K562 (cell line): Measurements from ENCODE around the gene GPHN. TPM values are rescaled to one million over a fixed set of nuclear protein-coding genes. Genes with fewer than 3 reads are reported as not detected.

Experiments
- ATAC-seq: fragments of 200-7000 bp; cut with Tn5 transposase; 3 replicates; pipeline ENCODE4 v1.9.1; 2020; ENCODE audit warnings: moderate library complexity
- BruUV-seq: library from RNA; stranded (reverse); fragments of 400-500 nt; replicated peaks from 2 replicates; lab custom pipeline; 2021; lab: Mats Ljungman, UMichigan
- CTCF ChIA-PET: fragments of 300-600 bp; formaldehyde crosslinking; extraction: SDS; loops from one replicate; lab custom pipeline; 2021; ENCODE audit warnings: low intra/inter-chr PET ratio; lab: Yijun Ruan, JAX
- POLR2A ChIA-PET: fragments of 300-600, 350-650 bp; sonication (Branson Sonifier 250); formaldehyde crosslinking; extraction: SDS; loops from one replicate; lab custom pipeline; 2021; ENCODE audit warnings: antibody characterized with exemption, inconsistent platforms; lab: Yijun Ruan, JAX
- DNase-seq, 4 experiments: peaks; one replicate each; pipeline versions ENCODE4 v3.0.0 to v3.0.0-alpha.2; 2011 to 2018; ENCODE audit warnings: low spot score in 3 of 4, mixed read lengths in 3 of 4; ENCODE audit errors: extremely low read depth in 1 of 4
- FAIRE-seq: peaks from 2 replicates; lab custom pipeline; 2011; peaks lifted over from hg19 to GRCh38; lab: Jason Lieb, UNC
- H2AFZ ChIP-seq: 2 replicates; pipeline ENCODE4 v1.6.0; 2011; ENCODE audit warnings: low read depth, low read length, control low read depth, inconsistent platforms
- H3K27ac ChIP-seq: fragments of 200-600 bp; 3 replicates; pipeline ENCODE4 v1.8.0; 2011; ENCODE audit warnings: low read depth, mild to moderate bottlenecking, control low read depth, inconsistent platforms, low read length, moderate library complexity, mixed read lengths; ENCODE audit errors: extremely low read depth
- H3K27me3 ChIP-seq, 2 experiments: fragments of 300-600 bp in 1 of 2; 2 replicates in 1 of 2; 3 replicates in 1 of 2; pipeline versions ENCODE4 v1.6.0 to v1.8.0; 2011; ENCODE audit warnings: inconsistent platforms in 2 of 2, low read length in 2 of 2, mild to moderate bottlenecking in 1 of 2, mixed read lengths in 1 of 2, moderate library complexity in 1 of 2; ENCODE audit not compliant: control insufficient read depth in 2 of 2, insufficient read depth in 2 of 2
- H3K36me3 ChIP-seq: fragments of 300-600 bp; 3 replicates; pipeline ENCODE4 v1.8.0; 2011; ENCODE audit warnings: mild to moderate bottlenecking, low read length, inconsistent platforms; ENCODE audit not compliant: control insufficient read depth, insufficient read depth
- H3K4me1 ChIP-seq, 2 experiments: fragments of 200-600 bp in 1 of 2; replicated peaks in 1 of 2; 2 replicates in 1 of 2; 3 replicates in 1 of 2; pipeline versions ENCODE4 v1.5.1 to v1.8.0; 2011; ENCODE audit warnings: inconsistent platforms in 2 of 2, low read length in 2 of 2, mild to moderate bottlenecking in 1 of 2, mixed read lengths in 1 of 2, moderate library complexity in 1 of 2; ENCODE audit not compliant: control insufficient read depth in 2 of 2, insufficient read depth in 2 of 2
- H3K4me2 ChIP-seq: 2 replicates; pipeline ENCODE4 v1.6.1; 2011; ENCODE audit warnings: low read length, control low read depth, inconsistent platforms, mixed read lengths; ENCODE audit not compliant: insufficient read depth
- H3K4me3 ChIP-seq: fragments of 200-600 bp; sonication (generic), shearing (Covaris generic); 2 replicates; pipeline ENCODE4 v1.5.1; 2016; ENCODE audit warnings: control low read depth, inconsistent platforms
- H3K79me2 ChIP-seq: fragments of 200-600 bp; 3 replicates; pipeline ENCODE4 v1.8.0; 2011; ENCODE audit warnings: low read length, inconsistent platforms; ENCODE audit not compliant: control insufficient read depth, insufficient read depth
- H3K9ac ChIP-seq, 2 experiments: 2 replicates each; pipeline versions ENCODE4 v1.6.0 to v1.6.1; 2011; ENCODE audit warnings: low read depth in 2 of 2, low read length in 2 of 2, control low read depth in 1 of 2, inconsistent platforms in 1 of 2, mild to moderate bottlenecking in 1 of 2, mixed read lengths in 1 of 2; ENCODE audit not compliant: insufficient read depth in 1 of 2
- H3K9me1 ChIP-seq: one replicate; pipeline ENCODE4 v1.6.0; 2011; ENCODE audit warnings: inconsistent platforms, mild to moderate bottlenecking, low read length, moderate library complexity; ENCODE audit not compliant: control insufficient read depth, insufficient read depth
- H3K9me3 ChIP-seq: replicated peaks from 2 replicates; pipeline ENCODE4 v1.5.1; 2011; ENCODE audit warnings: low read depth, low read length, inconsistent platforms; ENCODE audit not compliant: control insufficient read depth, insufficient read depth
- H4K20me1 ChIP-seq: replicated peaks from 2 replicates; pipeline ENCODE4 v1.6.1; 2011; ENCODE audit warnings: low read length, inconsistent platforms, mixed read lengths; ENCODE audit not compliant: control insufficient read depth, insufficient read depth
- CEBPB ChIP-seq: fragments of 450-650 bp; IDR thresholded peaks from 2 replicates; pipeline ENCODE4 v1.6.1; 2016; ENCODE audit warnings: missing genetic modification characterization, missing compliant biosample characterization
- CEBPG ChIP-seq, 3 experiments: fragments of 200-800 bp in 1 of 3; sonication (Bioruptor generic) in 1 of 3; sonication (generic) in 1 of 3; formaldehyde crosslinking in 1 of 3; IDR thresholded peaks in 2 of 3; conservative IDR thresholded peaks in 1 of 3; 2 replicates each; pipeline versions ENCODE4 v1.6.1 to v1.8.0; 2016 to 2022; ENCODE audit warnings: missing compliant biosample characterization in 2 of 3, missing genetic modification characterization in 2 of 3, mild to moderate bottlenecking in 1 of 3, missing genetic modification reagents in 1 of 3
- ESRRA ChIP-seq: fragments of 450-650 bp; IDR thresholded peaks from 2 replicates; pipeline ENCODE4 v1.6.1; 2014; ENCODE audit warnings: low read depth, mild to moderate bottlenecking, moderate library complexity, borderline replicate concordance
- LARP7 ChIP-seq: fragments of 450-650 bp; IDR thresholded peaks from 2 replicates; pipeline ENCODE4 v1.6.1; 2016
- MCM2 ChIP-seq: fragments of 450-650 bp; IDR thresholded peaks from 2 replicates; pipeline ENCODE4 v1.6.1; 2017; ENCODE audit warnings: low read depth, mild to moderate bottlenecking
- PHB ChIP-seq: fragments of 250-450 bp; sonication (Bioruptor Pico); IDR thresholded peaks from 2 replicates; pipeline ENCODE4 v1.5.0; 2021
- SIX5 ChIP-seq, 2 experiments: IDR thresholded peaks; 2 replicates each; pipeline ENCODE4 v1.6.1; 2011; ENCODE audit warnings: low read length in 2 of 2, borderline replicate concordance in 1 of 2, low read depth in 1 of 2, mild to moderate bottlenecking in 1 of 2, moderate library complexity in 1 of 2; ENCODE audit not compliant: insufficient read depth in 1 of 2
- TRIM28 ChIP-seq: fragments of 450-650 bp; IDR thresholded peaks from 2 replicates; pipeline ENCODE4 v1.6.1; 2017
- WGBS: fragments of 100-300 bp; shearing (Covaris generic); methylation state at CpG from one replicate; pipeline ENCODE4 v1.1.6; 2016; ENCODE audit warnings: low coverage, mixed read lengths; ENCODE audit not compliant: insufficient coverage; ENCODE audit errors: missing lambda C conversion rate; 5-methylcytosine and 5-hydroxymethylcytosine counted together
- in situ Hi-C: fragments of 300-500 bp; cut with MboI; formaldehyde crosslinking; loops from 4 replicates; pipeline ENCODE4 v1.15.0; 2018; ENCODE audit warnings: inconsistent platforms, mixed read lengths
- intact Hi-C: fragments of 100-400 bp; cut with micrococcal nuclease; formaldehyde crosslinking; loops from 2 replicates; pipeline ENCODE4 v1.14.2; 2022
- polyA plus RNA-seq, 8 experiments: library from polyadenylated mRNA; depleted of rRNA in 4 of 8; stranded (reverse) in 5 of 8; unstranded in 3 of 8; fragments of >200 nt; fragmentation: Nextera tagmentation in 2 of 8; fragmentation: Illumina TruSeq in 1 of 8; extraction: Ambion mirVana in 2 of 8; extraction: Trizol in 1 of 8; gene quantifications; 2 replicates each; pipeline versions ENCODE4 v1.2.1 to v1.2.3, GENCODE V29; 2011 to 2014; ENCODE audit warnings: inconsistent platforms in 1 of 8, missing spikeins in 1 of 8
- total RNA-seq, 7 experiments: library from RNA; depleted of rRNA in 6 of 7; stranded (reverse); fragments of >200 nt in 6 of 7; fragmentation: Illumina TruSeq in 2 of 7; extraction: Trizol in 2 of 7; gene quantifications; 2 replicates each; pipeline versions ENCODE4 v1.2.1 to v1.2.3, GENCODE V29; 2011 to 2021; ENCODE audit warnings: low replicate concordance in 1 of 7

The GPHN gene
- total and polyA plus RNA-seq, 9 of the 15 experiments (the other 6 are each of a cell fraction or from before 2014, with no cell fraction given) = 5.9 to 16.0 (median 11.4) TPM

DNA sequence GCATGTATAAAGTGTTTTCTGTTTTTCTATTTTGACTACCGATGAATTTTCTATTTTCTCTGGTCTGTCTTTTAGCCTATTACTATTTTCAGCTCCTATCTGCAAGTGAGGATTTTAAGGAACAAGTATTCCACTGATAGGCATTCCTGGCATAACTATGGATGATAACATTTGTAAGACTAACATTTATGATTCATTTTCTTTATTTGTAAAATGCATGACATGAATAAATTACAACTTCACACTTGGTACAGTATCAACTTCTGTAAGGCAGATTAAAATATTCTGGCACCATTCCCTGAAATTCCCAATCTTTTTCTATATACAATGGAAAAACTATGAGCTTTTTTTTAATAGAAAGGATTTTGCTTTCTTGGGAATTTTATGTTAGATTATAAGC is 560.3 kb downstream of the GPHN start:
- WGBS = 48% methylated on average over 1 of the region's 1 CpG
- Histone ChIP-seq H3K4me3 (no peak overlapping the region), H3K9me3 (no peaks in the 10 kb centered on the region), H3K36me3 (no peaks in the 10 kb centered on the region), H3K9ac (no peak overlapping the region), H2AFZ (peak overlapping the region; percentile 72; the same call in 1 of the 2 replicates), H3K79me2 (no peaks in the 10 kb centered on the region), H3K4me1 (no peaks in the 10 kb centered on the region), H3K9me1 (no peaks in the 10 kb centered on the region), H3K4me2 (0 out of 2 replicates have a peak overlapping the region, but pooled peaks have one; percentile 52), H3K27me3 (no peaks in the 10 kb centered on the region), H3K27ac (no peak overlapping the region), H4K20me1 (no peaks in the 10 kb centered on the region)
- ChIA-PET CTCF (no interaction called here), POLR2A (interaction anchor here (1.2 kb wide), 1 partner anchor 12 kb away, joined by 3 read pairs; no protein-coding TSS in a partner anchor)
- no peak for FAIRE-seq
- in situ Hi-C loops (no loop called here), intact Hi-C loops (no loop called here)
- DNase-seq = no peak
- ATAC-seq = no peak
- TF ChIP-seq ESRRA (no peak), LARP7 (no peak), MCM2 (no peak), PHB (no peak)
- BruUV-seq = no TSS peak

DNA sequence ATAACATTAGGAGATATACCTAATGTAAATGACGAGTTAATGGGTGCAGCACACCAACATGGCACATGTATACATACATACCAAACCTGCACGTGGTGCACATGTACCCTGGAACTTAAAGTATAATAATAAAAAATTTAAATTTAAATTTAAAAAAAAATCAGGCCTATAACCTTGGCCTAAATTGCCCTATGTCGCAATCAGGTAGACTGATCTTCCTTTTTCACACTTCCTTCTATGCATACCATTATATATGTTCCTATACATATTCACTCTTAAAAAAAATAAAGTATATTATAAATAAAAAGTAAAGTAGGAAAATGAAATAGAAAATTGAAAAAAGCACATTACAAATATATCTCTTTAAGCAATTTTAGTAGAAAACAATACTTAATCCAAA is 563.6 kb downstream of the GPHN start:
- H3K27me3 ChIP-seq = no peaks in the 10 kb centered on the region
- no peaks in the 10 kb centered on the region for H3K4me1 ChIP-seq
- H3K9me1 ChIP-seq = no peaks in the 10 kb centered on the region
- no peaks in the 10 kb centered on the region for H4K20me1 ChIP-seq
- WGBS = 60% methylated on average over 2 of the region's 3 CpGs
- TF ChIP-seq CEBPG (CRISPR knock-in tag; IDR thresholded peaks at IDR 0.05) (no peak), CEBPG (tag; conservative IDR thresholded peaks at IDR 0.05 in 1 of 2, IDR thresholded peaks at IDR 0.05 in 1 of 2) (peak in 1 of 2 experiments; percentile 72; a peak in 2 of 4 replicates), CEBPB (tag) (0 out of 2 replicates have a peak, but pooled peaks have one; percentile 13), TRIM28 (no peak), SIX5 (IDR thresholded peaks at IDR 0.05; ENCODE audit: borderline replicate concordance in 1 of 2, insufficient read depth in 1 of 2, low read depth in 1 of 2, low read length in 2 of 2) (no peak)
- no peaks in the 10 kb centered on the region for H3K9me3 ChIP-seq
- H3K4me3 ChIP-seq = no peak overlapping the region
- FAIRE-seq (no peak), DNase-seq (no peak), ATAC-seq (no peak)
- no peak overlapping the region for H3K9ac ChIP-seq
- POLR2A ChIA-PET = no interaction called here
- no peak overlapping the region for H2AFZ ChIP-seq
- H3K79me2 ChIP-seq = no peaks in the 10 kb centered on the region
- no TSS peak for BruUV-seq
- H3K36me3 ChIP-seq = no peaks in the 10 kb centered on the region
- in situ Hi-C loops (no loop called here), intact Hi-C loops (no loop called here)
- CTCF ChIA-PET = no interaction called here
- no peak overlapping the region for H3K27ac ChIP-seq
- no peak overlapping the region for H3K4me2 ChIP-seq
